Measurements from ENCODE around the gene MYMK.

MYMK gene

GRCh38 chr9:133533857-133534256 is 9.1 kb upstream of the MYMK start:
- no peak for DNase-seq

GRCh38 chr9:133532937-133533668 is 8.3 kb upstream of the MYMK start:
- DNase-seq, result peak; percentile 76

- DNase-seq, result no peak
Observed at GRCh38 chr9:133531293-133531692, 6.5 kb upstream of the MYMK start.

GRCh38 chr9:133529874-133530273 is 5.1 kb upstream of the MYMK start:
- DNase-seq, result no peak

- no peak for DNase-seq
Observed at GRCh38 chr9:133529457-133529856, 4.7 kb upstream of the MYMK start.

GRCh38 chr9:133528876-133529241 is 4.1 kb upstream of the MYMK start:
- no peak for DNase-seq

GRCh38 chr9:133528001-133528875 is 3.5 kb upstream of the MYMK start:
- DNase-seq, result no peak

- DNase-seq, result peak; percentile 83
Observed at GRCh38 chr9:133527444-133527920, 2.7 kb upstream of the MYMK start.

GRCh38 chr9:133526721-133527321 is 2.1 kb upstream of the MYMK start:
- no peak for DNase-seq

GRCh38 chr9:133525677-133526076 is 918 bp upstream of the MYMK start:
- DNase-seq, result no peak

GRCh38 chr9:133524146-133524545 is 613 bp downstream of the MYMK start:
- DNase-seq, result no peak

- DNase-seq, result no peak
Observed at GRCh38 chr9:133523106-133523505, 1.7 kb downstream of the MYMK start.

- DNase-seq, result no peak
Observed at GRCh38 chr9:133522073-133522910, 2.5 kb downstream of the MYMK start.

- DNase-seq, result no peak
Observed at GRCh38 chr9:133521122-133522072, 3.4 kb downstream of the MYMK start.

GRCh38 chr9:133520121-133520835 is 4.5 kb downstream of the MYMK start:
- DNase-seq, result no peak

GRCh38 chr9:133519693-133520092 is 5.1 kb downstream of the MYMK start:
- no peak for DNase-seq

GRCh38 chr9:133518706-133519449 is 5.9 kb downstream of the MYMK start:
- no peak for DNase-seq

GRCh38 chr9:133518200-133518599 is 6.6 kb downstream of the MYMK start:
- no peak for DNase-seq

GRCh38 chr9:133517711-133518110 is 7.0 kb downstream of the MYMK start:
- no peak for DNase-seq

- DNase-seq, result no peak
Observed at GRCh38 chr9:133516961-133517350, 7.8 kb downstream of the MYMK start.
